ENCODE results near the gene ADGRL3.

ADGRL3 gene

DNA sequence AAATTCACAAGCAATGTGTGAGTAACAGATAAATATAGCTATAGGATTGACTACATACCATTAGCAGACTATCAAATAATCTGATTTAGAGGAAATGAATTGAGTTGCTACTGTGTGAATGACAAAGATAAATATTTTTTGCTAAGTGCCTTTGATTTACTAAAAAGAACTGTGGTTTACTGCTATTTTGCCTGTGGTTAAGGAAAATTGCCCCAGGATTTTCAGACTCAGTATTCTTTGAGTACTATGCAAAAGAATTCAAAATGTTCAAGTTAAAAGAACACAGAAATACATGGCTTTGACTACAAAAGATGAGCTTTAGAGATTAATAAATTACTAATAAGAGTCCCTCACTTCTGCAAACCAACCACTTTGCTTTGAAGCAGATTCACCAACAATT, 853.8 kb downstream of the ADGRL3 start:
- DNase-seq (ENCODE audit: low read depth): no peak
- TF ChIP-seq, protein P1, sequence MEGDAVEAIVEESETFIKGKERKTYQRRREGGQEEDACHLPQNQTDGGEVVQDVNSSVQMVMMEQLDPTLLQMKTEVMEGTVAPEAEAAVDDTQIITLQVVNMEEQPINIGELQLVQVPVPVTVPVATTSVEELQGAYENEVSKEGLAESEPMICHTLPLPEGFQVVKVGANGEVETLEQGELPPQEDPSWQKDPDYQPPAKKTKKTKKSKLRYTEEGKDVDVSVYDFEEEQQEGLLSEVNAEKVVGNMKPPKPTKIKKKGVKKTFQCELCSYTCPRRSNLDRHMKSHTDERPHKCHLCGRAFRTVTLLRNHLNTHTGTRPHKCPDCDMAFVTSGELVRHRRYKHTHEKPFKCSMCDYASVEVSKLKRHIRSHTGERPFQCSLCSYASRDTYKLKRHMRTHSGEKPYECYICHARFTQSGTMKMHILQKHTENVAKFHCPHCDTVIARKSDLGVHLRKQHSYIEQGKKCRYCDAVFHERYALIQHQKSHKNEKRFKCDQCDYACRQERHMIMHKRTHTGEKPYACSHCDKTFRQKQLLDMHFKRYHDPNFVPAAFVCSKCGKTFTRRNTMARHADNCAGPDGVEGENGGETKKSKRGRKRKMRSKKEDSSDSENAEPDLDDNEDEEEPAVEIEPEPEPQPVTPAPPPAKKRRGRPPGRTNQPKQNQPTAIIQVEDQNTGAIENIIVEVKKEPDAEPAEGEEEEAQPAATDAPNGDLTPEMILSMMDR (IDR thresholded peaks at IDR 0.05; ENCODE audit: low read depth, low read length, missing control alignments): no peak
- H3K4me3 ChIP-seq (ENCODE audit: low read depth, low read length): no peak overlapping the region

- TF ChIP-seq, protein P1 (IDR thresholded peaks at IDR 0.05; ENCODE audit: low read depth, low read length, missing control alignments): no peak
- H3K4me3 ChIP-seq (ENCODE audit: low read depth, low read length): no peak overlapping the region
- DNase-seq (ENCODE audit: low read depth): no peak
Observed at GRCh38 chr4:62057031-62057430, 856.9 kb downstream of the ADGRL3 start.

DNA sequence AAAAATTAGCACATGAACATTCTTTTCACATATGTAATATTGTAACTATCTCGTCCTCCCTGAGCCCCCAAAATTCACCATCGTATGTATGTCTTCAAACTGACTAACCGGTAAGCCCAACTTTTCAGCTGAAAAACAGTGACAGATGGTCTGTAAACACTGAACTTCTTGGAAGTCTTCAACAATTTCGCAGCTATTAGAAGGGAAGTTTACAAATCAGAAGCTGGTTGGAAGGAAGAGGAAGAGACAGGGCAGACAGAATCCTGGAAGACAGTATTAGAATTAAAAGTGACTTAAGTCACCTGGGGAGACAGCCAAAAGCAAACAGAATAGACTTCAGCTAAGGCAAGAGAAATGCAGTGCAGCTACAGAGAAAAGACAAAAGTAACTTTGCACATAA, 858.4 kb downstream of the ADGRL3 start:
- TF ChIP-seq, protein P1 (IDR thresholded peaks at IDR 0.05; ENCODE audit: low read depth, low read length, missing control alignments): no peak
- no peak overlapping the region for H3K4me3 ChIP-seq (ENCODE audit: low read depth, low read length)
- DNase-seq (ENCODE audit: low read depth): no peak

GRCh38 chr4:62070291-62070852, 870.2 kb downstream of the ADGRL3 start:
- TF ChIP-seq, protein P1 (IDR thresholded peaks at IDR 0.05; ENCODE audit: low read depth, low read length, missing control alignments): no peak
- no peak overlapping the region for H3K4me3 ChIP-seq (ENCODE audit: low read depth, low read length)
- DNase-seq (ENCODE audit: low read depth): no peak

GRCh38 chr4:62075089-62075488, 875.0 kb downstream of the ADGRL3 start:
- no peak overlapping the region for H3K4me3 ChIP-seq (ENCODE audit: low read depth, low read length)
- no peak for DNase-seq (ENCODE audit: low read depth)
- TF ChIP-seq, protein P1 (IDR thresholded peaks at IDR 0.05; ENCODE audit: low read depth, low read length, missing control alignments): no peak

- DNase-seq (ENCODE audit: low read depth): no peak
- TF ChIP-seq, protein P1 (IDR thresholded peaks at IDR 0.05; ENCODE audit: low read depth, low read length, missing control alignments): no peak
- H3K4me3 ChIP-seq (ENCODE audit: low read depth, low read length): no peak overlapping the region
Observed at GRCh38 chr4:62075521-62075920, 875.4 kb downstream of the ADGRL3 start.

GRCh38 chr4:62077406-62077805, 877.3 kb downstream of the ADGRL3 start:
- no peak overlapping the region for H3K4me3 ChIP-seq (ENCODE audit: low read depth, low read length)
- DNase-seq (ENCODE audit: low read depth): no peak
- TF ChIP-seq, protein P1 (IDR thresholded peaks at IDR 0.05; ENCODE audit: low read depth, low read length, missing control alignments): no peak

Data from GM12864 (cell line).